ENCODE measurements around the gene UHRF1.
A peak's percentile ranks its signal among the peaks of the same experiment; 100 is the strongest.

The UHRF1 gene

GRCh38 chr19:4909156-4909896 is at the start of gene UHRF1:
Gene UHRF1, plus strand, starts transcription at chr19:4909501. Its CDS starts 1,385 bp downstream, at chr19:4910886.
- Histone ChIP-seq H3K4me2 (ENCODE audit: low read depth, low read length, poor library complexity, severe bottlenecking) (peak within 1 kb of the TSS; percentile 99), H3K27me3 (ENCODE audit: insufficient read depth, low read length, poor library complexity, severe bottlenecking) (no peaks in the 10 kb centered on the region), H3K4me3 (ENCODE audit: low read length, poor library complexity, severe bottlenecking) (peak within 1 kb of the TSS; percentile 97), H3F3A (ENCODE audit: low read depth) (peaks cover 5% of the 10 kb centered on the region), H3K4me1 (ENCODE audit: insufficient read depth, low read length, poor library complexity, severe bottlenecking) (peaks cover 32% of the 10 kb centered on the region), H3K9me2 (replicated peaks; ENCODE audit: low read depth, low read length) (no peaks in the 10 kb centered on the region), H3K9ac (ENCODE audit: low read depth, low read length, poor library complexity, severe bottlenecking) (peak within 1 kb of the TSS; percentile 98), H4K20me1 (ENCODE audit: insufficient read depth, low read length, poor library complexity, severe bottlenecking) (peaks cover 20% of the 10 kb centered on the region), H2AFZ (ENCODE audit: low read length) (peak within 1 kb of the TSS; percentile 84), H3K9me3 (ENCODE audit: insufficient read depth, low read depth, low read length) (no peaks in the 10 kb centered on the region), H3K79me2 (ENCODE audit: insufficient read depth, low read length) (peaks cover 56% of the 10 kb centered on the region), H3K36me3 (ENCODE audit: insufficient read depth, low read length) (peaks cover 14% of the 10 kb centered on the region; the same call in 1 of the 2 replicates)
- TF ChIP-seq EZH2phosphoT487 (IDR thresholded peaks at IDR 0.05; ENCODE audit: borderline replicate concordance) = no peak
- TF ChIP-seq CTCF (conservative IDR thresholded peaks at IDR 0.05; ENCODE audit: low read length) = no peak

GRCh38 chr19:4859697-4860096 is 49.6 kb upstream of the UHRF1 start:
- no peak overlapping the region for H3K4me2 ChIP-seq (ENCODE audit: low read depth, low read length, poor library complexity, severe bottlenecking)
- H3K79me2 ChIP-seq (ENCODE audit: insufficient read depth, low read length) = peaks cover 21% of the 10 kb centered on the region; the same call in 1 of the 2 replicates
- H3K9ac ChIP-seq (ENCODE audit: low read depth, low read length, poor library complexity, severe bottlenecking) = no peak overlapping the region
- no peak overlapping the region for H3K4me3 ChIP-seq (ENCODE audit: low read length, poor library complexity, severe bottlenecking)
- H3K9me2 ChIP-seq (replicated peaks; ENCODE audit: low read depth, low read length) = no peaks in the 10 kb centered on the region
- peaks cover 4% of the 10 kb centered on the region for H4K20me1 ChIP-seq (ENCODE audit: insufficient read depth, low read length, poor library complexity, severe bottlenecking)
- no peak overlapping the region for H2AFZ ChIP-seq (ENCODE audit: low read length)
- no peak for TF ChIP-seq CTCF (conservative IDR thresholded peaks at IDR 0.05; ENCODE audit: low read length)
- no peak for TF ChIP-seq EZH2phosphoT487 (IDR thresholded peaks at IDR 0.05; ENCODE audit: borderline replicate concordance)
- no peaks in the 10 kb centered on the region for H3K27me3 ChIP-seq (ENCODE audit: insufficient read depth, low read length, poor library complexity, severe bottlenecking)
- peaks cover 33% of the 10 kb centered on the region; the same call in 1 of the 2 replicates for H3K36me3 ChIP-seq (ENCODE audit: insufficient read depth, low read length)
- no peaks in the 10 kb centered on the region for H3K9me3 ChIP-seq (ENCODE audit: insufficient read depth, low read depth, low read length)
- H3F3A ChIP-seq (ENCODE audit: low read depth) = no peaks in the 10 kb centered on the region
- no peaks in the 10 kb centered on the region for H3K4me1 ChIP-seq (ENCODE audit: insufficient read depth, low read length, poor library complexity, severe bottlenecking)

GRCh38 chr19:4861147-4861546 is 48.2 kb upstream of the UHRF1 start:
- no peak overlapping the region for H2AFZ ChIP-seq (ENCODE audit: low read length)
- no peak overlapping the region for H3K4me3 ChIP-seq (ENCODE audit: low read length, poor library complexity, severe bottlenecking)
- no peaks in the 10 kb centered on the region for H3K27me3 ChIP-seq (ENCODE audit: insufficient read depth, low read length, poor library complexity, severe bottlenecking)
- peaks cover 29% of the 10 kb centered on the region; the same call in 1 of the 2 replicates for H3K36me3 ChIP-seq (ENCODE audit: insufficient read depth, low read length)
- peaks cover 3% of the 10 kb centered on the region for H3K4me1 ChIP-seq (ENCODE audit: insufficient read depth, low read length, poor library complexity, severe bottlenecking)
- no peaks in the 10 kb centered on the region for H3K9me2 ChIP-seq (replicated peaks; ENCODE audit: low read depth, low read length)
- TF ChIP-seq EZH2phosphoT487 (IDR thresholded peaks at IDR 0.05; ENCODE audit: borderline replicate concordance) = no peak
- no peak for TF ChIP-seq CTCF (conservative IDR thresholded peaks at IDR 0.05; ENCODE audit: low read length)
- H3K9ac ChIP-seq (ENCODE audit: low read depth, low read length, poor library complexity, severe bottlenecking) = no peak overlapping the region
- peaks cover 8% of the 10 kb centered on the region for H4K20me1 ChIP-seq (ENCODE audit: insufficient read depth, low read length, poor library complexity, severe bottlenecking)
- no peaks in the 10 kb centered on the region for H3F3A ChIP-seq (ENCODE audit: low read depth)
- H3K4me2 ChIP-seq (ENCODE audit: low read depth, low read length, poor library complexity, severe bottlenecking) = no peak overlapping the region
- no peaks in the 10 kb centered on the region for H3K9me3 ChIP-seq (ENCODE audit: insufficient read depth, low read depth, low read length)
- peaks cover 32% of the 10 kb centered on the region for H3K79me2 ChIP-seq (ENCODE audit: insufficient read depth, low read length)
